Osteoblast (primary cell): ENCODE data around the gene IFI27L2. TPM values are rescaled to one million over a fixed set of nuclear protein-coding genes. Genes with fewer than 3 reads are reported as not detected.

Source experiments
- DNase-seq: peaks from one replicate; pipeline ENCODE4 v3.0.0; 2011; ENCODE audit warnings: low spot score, mixed read lengths; ENCODE audit not compliant: insufficient read length; ENCODE audit errors: missing footprints
- H2AFZ ChIP-seq: 2 replicates; pipeline ENCODE4 v1.6.0; 2011; ENCODE audit warnings: mild to moderate bottlenecking, low read length
- H3K27ac ChIP-seq: 2 replicates; pipeline ENCODE4 v1.5.1; 2011; ENCODE audit warnings: mild to moderate bottlenecking, low read depth, low read length, moderate library complexity
- H3K27me3 ChIP-seq: 2 replicates; pipeline ENCODE4 v1.6.0; 2012; ENCODE audit warnings: mild to moderate bottlenecking, control low read depth, inconsistent platforms, low read length, moderate library complexity; ENCODE audit not compliant: insufficient read depth
- H3K36me3 ChIP-seq: 2 replicates; pipeline ENCODE4 v1.5.1; 2011; ENCODE audit warnings: mild to moderate bottlenecking, low read length, control low read depth, moderate library complexity; ENCODE audit not compliant: insufficient read depth
- H3K4me1 ChIP-seq: 2 replicates; pipeline ENCODE4 v1.5.1; 2011; ENCODE audit warnings: mild to moderate bottlenecking, low read length, control low read depth, moderate library complexity; ENCODE audit not compliant: insufficient read depth
- H3K4me2 ChIP-seq: 2 replicates; pipeline ENCODE4 v1.6.0; 2011; ENCODE audit warnings: mild to moderate bottlenecking, low read length; ENCODE audit not compliant: insufficient read depth
- H3K4me3 ChIP-seq: fragments of 200-600 bp; sonication (generic); 3 replicates; pipeline ENCODE4 v1.5.1; 2012; ENCODE audit warnings: mild to moderate bottlenecking, low read length, inconsistent platforms; ENCODE audit not compliant: insufficient read depth
- H3K79me2 ChIP-seq: 2 replicates; pipeline ENCODE4 v1.6.0; 2012; ENCODE audit warnings: mild to moderate bottlenecking, low read length, control low read depth, inconsistent platforms; ENCODE audit not compliant: insufficient read depth
- H3K9me3 ChIP-seq: 2 replicates; pipeline ENCODE4 v1.5.1; 2011; ENCODE audit warnings: low read depth, low read length, control low read depth
- H4K20me1 ChIP-seq: 2 replicates; pipeline ENCODE4 v1.6.0; 2012; ENCODE audit warnings: mild to moderate bottlenecking, low read length, control low read depth; ENCODE audit not compliant: insufficient read depth
- CTCF ChIP-seq: IDR thresholded peaks from 2 replicates; pipeline ENCODE4 v1.5.1; 2011; ENCODE audit warnings: mild to moderate bottlenecking, low read depth, low read length, moderate library complexity; ENCODE audit errors: extremely low read depth
- total RNA-seq: library from RNA; depleted of rRNA; stranded (reverse); fragments of >200 nt; gene quantifications from 2 replicates; pipeline ENCODE4 v1.2.3, GENCODE V29; 2012

IFI27L2 gene
- total RNA-seq, 1 donor = 76.7 TPM

DNA sequence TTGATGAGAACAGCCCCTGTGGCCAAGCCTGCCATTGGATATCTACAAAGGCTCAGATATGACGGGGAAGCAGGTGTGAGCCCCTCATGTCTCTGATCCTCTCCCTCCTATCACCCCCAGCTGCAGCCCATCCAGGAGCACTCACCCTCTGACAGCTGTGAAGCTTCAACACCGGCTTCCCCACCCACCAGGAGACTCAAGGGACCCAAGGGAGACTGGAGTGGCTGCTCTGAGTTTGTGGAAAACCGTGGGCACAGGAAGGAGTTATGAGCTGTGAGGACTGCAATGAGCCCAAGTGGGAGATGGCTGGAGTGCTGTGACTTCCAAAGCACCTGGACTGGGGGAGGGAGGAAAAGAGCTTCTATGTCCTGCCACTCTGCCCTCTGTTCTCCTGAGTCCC is 7.9 kb downstream of the IFI27L2 start:
- H3K4me3 ChIP-seq = peak overlapping the region; percentile 17
- peaks cover 10% of the 10 kb centered on the region for H3K27me3 ChIP-seq
- peak overlapping the region; percentile 60 for H3K4me2 ChIP-seq
- no peak for DNase-seq
- no peaks in the 10 kb centered on the region for H4K20me1 ChIP-seq
- H3K79me2 ChIP-seq = no peaks in the 10 kb centered on the region
- peaks cover 20% of the 10 kb centered on the region for H3K4me1 ChIP-seq
- TF ChIP-seq CTCF = no peak
- peaks cover 5% of the 10 kb centered on the region for H3K9me3 ChIP-seq
- H3K27ac ChIP-seq = peak overlapping the region; percentile 89
- peaks cover under 1% of the 10 kb centered on the region for H3K36me3 ChIP-seq
- peak overlapping the region; percentile 50 for H2AFZ ChIP-seq

DNA sequence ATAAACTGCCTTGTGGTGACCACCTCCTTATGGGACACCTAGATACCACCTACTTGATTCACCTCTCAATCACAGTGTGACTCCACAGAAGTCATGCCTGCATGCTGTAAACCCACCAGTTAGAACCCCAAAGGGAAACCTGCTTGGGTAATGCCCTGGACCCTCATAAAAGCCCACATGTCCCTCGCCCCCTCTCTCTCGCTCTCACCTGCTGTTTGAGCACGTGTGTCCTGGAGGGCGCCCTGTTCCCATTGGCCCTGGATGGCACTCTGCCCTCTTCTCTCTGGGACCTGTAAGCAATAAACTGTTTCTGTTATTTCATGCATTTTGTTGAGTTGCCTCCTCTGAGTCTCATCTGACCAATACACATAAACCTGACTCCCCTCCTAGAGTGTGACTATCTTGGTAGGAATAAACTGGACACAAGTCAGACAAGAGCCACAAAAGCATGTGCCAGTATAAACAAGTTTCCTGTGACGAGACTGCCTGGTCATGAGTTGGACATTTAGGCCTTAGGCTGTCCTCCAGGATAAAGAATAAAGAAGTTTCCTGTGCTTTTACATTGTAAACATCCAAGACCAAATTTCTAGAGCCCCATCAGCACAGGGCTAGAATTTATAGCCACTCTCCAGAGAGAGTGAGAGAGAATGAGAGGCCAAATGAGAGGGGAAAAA is 8.6 kb downstream of the IFI27L2 start:
- Histone ChIP-seq H3K4me3 (no peak overlapping the region), H2AFZ (peak overlapping the region; percentile 50), H4K20me1 (no peaks in the 10 kb centered on the region), H3K4me1 (peaks cover 20% of the 10 kb centered on the region), H3K27me3 (peaks cover 13% of the 10 kb centered on the region), H3K9me3 (peaks cover 5% of the 10 kb centered on the region), H3K36me3 (no peaks in the 10 kb centered on the region), H3K79me2 (no peaks in the 10 kb centered on the region), H3K4me2 (peak overlapping the region; percentile 60), H3K27ac (peak overlapping the region; percentile 89)
- no peak for TF ChIP-seq CTCF
- DNase-seq = peak; percentile 79

DNA sequence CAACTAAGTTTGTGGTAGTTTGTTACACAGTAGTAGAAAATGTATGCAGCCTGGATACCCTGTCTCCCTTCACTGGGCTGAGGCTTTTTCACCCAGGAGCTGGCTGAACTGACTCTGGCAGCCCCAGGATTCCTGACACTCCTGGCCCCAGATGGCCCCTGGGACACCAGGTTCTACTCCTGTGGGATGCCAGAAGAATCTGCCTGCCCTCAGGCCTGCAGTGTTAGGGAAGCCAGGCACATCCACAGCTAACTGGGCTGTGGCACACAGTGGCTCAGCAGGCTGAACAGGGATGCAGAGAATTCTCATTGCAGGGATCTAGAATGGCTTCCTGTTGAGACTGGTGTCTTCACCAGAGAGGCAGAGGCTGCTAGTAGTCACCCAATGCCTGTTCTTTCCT is 10.3 kb downstream of the IFI27L2 start:
- TF ChIP-seq CTCF = no peak
- no peaks in the 10 kb centered on the region for H3K36me3 ChIP-seq
- no peak overlapping the region for H3K4me2 ChIP-seq

GRCh38 chr14:94117856-94118255 is 11.5 kb downstream of the IFI27L2 start:
- Histone ChIP-seq H2AFZ (no peak overlapping the region), H3K9me3 (peaks cover 5% of the 10 kb centered on the region), H3K79me2 (no peaks in the 10 kb centered on the region), H3K27ac (no peak overlapping the region), H3K27me3 (peaks cover 17% of the 10 kb centered on the region), H3K36me3 (no peaks in the 10 kb centered on the region), H3K4me1 (peaks cover 39% of the 10 kb centered on the region), H3K4me2 (no peak overlapping the region), H3K4me3 (no peak overlapping the region), H4K20me1 (no peaks in the 10 kb centered on the region)
- no peak for TF ChIP-seq CTCF
- DNase-seq = no peak

More for the DNA sequence above, 10.3 kb downstream of the IFI27L2 start:
- no peak overlapping the region for H3K27ac ChIP-seq
- peaks cover 17% of the 10 kb centered on the region for H3K27me3 ChIP-seq
- peaks cover 31% of the 10 kb centered on the region for H3K4me1 ChIP-seq
- DNase-seq = no peak
- peaks cover 5% of the 10 kb centered on the region for H3K9me3 ChIP-seq
- H2AFZ ChIP-seq = no peak overlapping the region
- no peak overlapping the region for H3K4me3 ChIP-seq
- no peaks in the 10 kb centered on the region for H4K20me1 ChIP-seq
- H3K79me2 ChIP-seq = no peaks in the 10 kb centered on the region
